Measurements from ENCODE around the gene PDZD2. TPM values are rescaled to one million over a fixed set of nuclear protein-coding genes. Genes with fewer than 3 reads are reported as not detected.

PDZD2 gene
- total and polyA plus RNA-seq, 4 experiments from 2014 or later, result 0.07 to 1.1 (median 0.68) TPM

GRCh38 chr5:31623249-31623648 lies 15.7 kb upstream of the PDZD2 start:
- H3K4me1 ChIP-seq (ENCODE audit: insufficient read depth, low read length), result no peaks in the 10 kb centered on the region
- intact Hi-C loops (cut with micrococcal nuclease), result no loop called here
- Mint-ChIP-seq H3K36me3 (no peaks in the 10 kb centered on the region), H3K27ac (no peak overlapping the region), H3K4me3 (no peak overlapping the region), H3K27me3 (peaks cover 6 to 20% of the 10 kb centered on the region in 2 donors), H3K4me1 (no peaks in the 10 kb centered on the region), H3K9me3 (peaks cover 0 to 2% (median 0%) of the 10 kb centered on the region in 8 donors)
- ChIA-PET POLR2A (ENCODE audit: partially characterized antibody) (no interaction called here), CTCF (ENCODE audit: partially characterized antibody) (no interaction called here)
- DNase-seq, result no peak
- no peaks in the 10 kb centered on the region for H3K9me3 ChIP-seq (ENCODE audit: control insufficient read depth in 1 of 2, low read length in 2 of 2)
- H3K27me3 ChIP-seq (ENCODE audit: insufficient read depth, low read length), result no peaks in the 10 kb centered on the region
- H3K4me3 ChIP-seq (ENCODE audit: low read length in 2 of 2), result no peak overlapping the region
- H3K36me3 ChIP-seq (ENCODE audit: insufficient read depth, low read length), result no peaks in the 10 kb centered on the region
- no peak overlapping the region for H3K27ac ChIP-seq (ENCODE audit: low read depth, low read length)

- Histone ChIP-seq H3K27me3 (ENCODE audit: insufficient read depth, low read length) (no peaks in the 10 kb centered on the region), H3K4me1 (ENCODE audit: insufficient read depth, low read length) (no peaks in the 10 kb centered on the region), H3K27ac (ENCODE audit: low read depth, low read length) (no peak overlapping the region), H3K9me3 (ENCODE audit: control insufficient read depth in 1 of 2, low read length in 2 of 2) (no peaks in the 10 kb centered on the region), H3K36me3 (ENCODE audit: insufficient read depth, low read length) (no peaks in the 10 kb centered on the region), H3K4me3 (ENCODE audit: low read length in 2 of 2) (no peak overlapping the region)
- Mint-ChIP-seq H3K4me1 (no peaks in the 10 kb centered on the region), H3K4me3 (no peak overlapping the region), H3K9me3 (no peaks in the 10 kb centered on the region), H3K27ac (no peak overlapping the region), H3K27me3 (peaks cover 3 to 11% of the 10 kb centered on the region in 2 donors), H3K36me3 (no peaks in the 10 kb centered on the region)
- intact Hi-C loops (cut with micrococcal nuclease), result no loop called here
- DNase-seq, result no peak
- ChIA-PET CTCF (ENCODE audit: partially characterized antibody) (no interaction called here), POLR2A (ENCODE audit: partially characterized antibody) (no interaction called here)
These were observed 13.5 kb upstream of the PDZD2 start for GRCh38 chr5:31625394-31625793.

- Histone ChIP-seq H3K27me3 (ENCODE audit: insufficient read depth, low read length) (no peaks in the 10 kb centered on the region), H3K4me1 (ENCODE audit: insufficient read depth, low read length) (no peaks in the 10 kb centered on the region), H3K36me3 (ENCODE audit: insufficient read depth, low read length) (no peaks in the 10 kb centered on the region), H3K9me3 (ENCODE audit: control insufficient read depth in 1 of 2, low read length in 2 of 2) (no peaks in the 10 kb centered on the region), H3K4me3 (ENCODE audit: low read length in 2 of 2) (no peak overlapping the region), H3K27ac (ENCODE audit: low read depth, low read length) (no peak overlapping the region)
- Mint-ChIP-seq H3K4me1 (no peaks in the 10 kb centered on the region), H3K27me3 (peaks cover 6 to 13% of the 10 kb centered on the region in 2 donors), H3K36me3 (no peaks in the 10 kb centered on the region), H3K9me3 (no peaks in the 10 kb centered on the region), H3K4me3 (no peak overlapping the region), H3K27ac (no peak overlapping the region)
- CTCF ChIA-PET (ENCODE audit: partially characterized antibody), result no interaction called here
- POLR2A ChIA-PET (ENCODE audit: partially characterized antibody), result no interaction called here
- intact Hi-C loops (cut with micrococcal nuclease), result no loop called here
- no peak for DNase-seq
These were observed 12.8 kb upstream of the PDZD2 start for GRCh38 chr5:31626156-31626555.

GRCh38 chr5:31626604-31627234 lies 12.2 kb upstream of the PDZD2 start:
- ChIA-PET CTCF (ENCODE audit: partially characterized antibody) (no interaction called here), POLR2A (ENCODE audit: partially characterized antibody) (no interaction called here)
- H3K9me3 ChIP-seq (ENCODE audit: control insufficient read depth in 1 of 2, low read length in 2 of 2), result no peaks in the 10 kb centered on the region
- Mint-ChIP-seq H3K9me3 (no peaks in the 10 kb centered on the region), H3K4me3 (no peak overlapping the region), H3K4me1 (no peaks in the 10 kb centered on the region), H3K27me3 (peaks cover 6 to 13% of the 10 kb centered on the region in 2 donors), H3K36me3 (no peaks in the 10 kb centered on the region), H3K27ac (no peak overlapping the region)
- no peak for DNase-seq
- H3K27me3 ChIP-seq (ENCODE audit: insufficient read depth, low read length), result no peaks in the 10 kb centered on the region
- no peak overlapping the region for H3K27ac ChIP-seq (ENCODE audit: low read depth, low read length)
- no peak overlapping the region for H3K4me3 ChIP-seq (ENCODE audit: low read length in 2 of 2)
- H3K36me3 ChIP-seq (ENCODE audit: insufficient read depth, low read length), result no peaks in the 10 kb centered on the region
- intact Hi-C loops (cut with micrococcal nuclease), result no loop called here
- H3K4me1 ChIP-seq (ENCODE audit: insufficient read depth, low read length), result no peaks in the 10 kb centered on the region

- Histone ChIP-seq H3K36me3 (ENCODE audit: insufficient read depth, low read length) (no peaks in the 10 kb centered on the region), H3K27ac (ENCODE audit: low read depth, low read length) (no peak overlapping the region), H3K27me3 (ENCODE audit: insufficient read depth, low read length) (no peaks in the 10 kb centered on the region), H3K4me3 (ENCODE audit: low read length in 2 of 2) (no peak overlapping the region), H3K9me3 (ENCODE audit: control insufficient read depth in 1 of 2, low read length in 2 of 2) (no peaks in the 10 kb centered on the region), H3K4me1 (ENCODE audit: insufficient read depth, low read length) (no peaks in the 10 kb centered on the region)
- Mint-ChIP-seq H3K36me3 (no peaks in the 10 kb centered on the region), H3K27ac (no peak overlapping the region), H3K4me3 (no peak overlapping the region), H3K4me1 (no peaks in the 10 kb centered on the region), H3K27me3 (peaks cover 6 to 12% of the 10 kb centered on the region in 2 donors), H3K9me3 (no peaks in the 10 kb centered on the region)
- intact Hi-C loops (cut with micrococcal nuclease), result no loop called here
- DNase-seq, result no peak
- CTCF ChIA-PET (ENCODE audit: partially characterized antibody), result no interaction called here
- POLR2A ChIA-PET (ENCODE audit: partially characterized antibody), result no interaction called here
These were observed 8.0 kb upstream of the PDZD2 start for GRCh38 chr5:31630931-31631330.

GRCh38 chr5:31632460-31632859 lies 6.5 kb upstream of the PDZD2 start:
- peaks cover 7 to 11% of the 10 kb centered on the region in 2 donors for H3K27me3 Mint-ChIP-seq
- H3K9me3 Mint-ChIP-seq, result no peaks in the 10 kb centered on the region
- H3K4me3 Mint-ChIP-seq, result no peak overlapping the region
- Histone ChIP-seq H3K9me3 (ENCODE audit: control insufficient read depth in 1 of 2, low read length in 2 of 2) (no peaks in the 10 kb centered on the region), H3K4me1 (ENCODE audit: insufficient read depth, low read length) (no peaks in the 10 kb centered on the region), H3K27ac (ENCODE audit: low read depth, low read length) (no peak overlapping the region), H3K27me3 (ENCODE audit: insufficient read depth, low read length) (no peaks in the 10 kb centered on the region), H3K4me3 (ENCODE audit: low read length in 2 of 2) (no peak overlapping the region), H3K36me3 (ENCODE audit: insufficient read depth, low read length) (no peaks in the 10 kb centered on the region)
- H3K36me3 Mint-ChIP-seq, result no peaks in the 10 kb centered on the region
- CTCF ChIA-PET (ENCODE audit: partially characterized antibody), result no interaction called here
- peaks cover 0 to 5% (median 0%) of the 10 kb centered on the region in 4 donors for H3K4me1 Mint-ChIP-seq
- POLR2A ChIA-PET (ENCODE audit: partially characterized antibody), result no interaction called here
- DNase-seq, result no peak
- no peak overlapping the region for H3K27ac Mint-ChIP-seq
- intact Hi-C loops (cut with micrococcal nuclease), result no loop called here

- POLR2A ChIA-PET (ENCODE audit: partially characterized antibody), result no interaction called here
- Histone ChIP-seq H3K27me3 (ENCODE audit: insufficient read depth, low read length) (no peaks in the 10 kb centered on the region), H3K4me1 (ENCODE audit: insufficient read depth, low read length) (peaks cover 10% of the 10 kb centered on the region), H3K27ac (ENCODE audit: low read depth, low read length) (no peak overlapping the region), H3K36me3 (ENCODE audit: insufficient read depth, low read length) (no peaks in the 10 kb centered on the region), H3K9me3 (ENCODE audit: control insufficient read depth in 1 of 2, low read length in 2 of 2) (no peaks in the 10 kb centered on the region), H3K4me3 (ENCODE audit: low read length in 2 of 2) (no peak overlapping the region)
- no peak overlapping the region for H3K4me3 Mint-ChIP-seq
- CTCF ChIA-PET (ENCODE audit: partially characterized antibody), result no interaction called here
- H3K9me3 Mint-ChIP-seq, result no peaks in the 10 kb centered on the region
- no peaks in the 10 kb centered on the region for H3K36me3 Mint-ChIP-seq
- H3K27me3 Mint-ChIP-seq, result peaks cover 7 to 11% of the 10 kb centered on the region in 2 donors
- DNase-seq, result no peak
- peaks cover 5 to 22% (median 11%) of the 10 kb centered on the region in 4 donors for H3K4me1 Mint-ChIP-seq
- intact Hi-C loops (cut with micrococcal nuclease), result no loop called here
- H3K27ac Mint-ChIP-seq, result no peak overlapping the region
These were observed 3.5 kb upstream of the PDZD2 start for GRCh38 chr5:31635446-31635845.
